ENCODE results near the gene TPPP2. TPM values are rescaled to one million over a fixed set of nuclear protein-coding genes. Genes with fewer than 3 reads are reported as not detected.
A peak's percentile ranks its signal among the peaks of the same experiment; 100 is the strongest.

The TPPP2 gene
- total RNA-seq, 4 donors from 2014 or later = not detected

DNA sequence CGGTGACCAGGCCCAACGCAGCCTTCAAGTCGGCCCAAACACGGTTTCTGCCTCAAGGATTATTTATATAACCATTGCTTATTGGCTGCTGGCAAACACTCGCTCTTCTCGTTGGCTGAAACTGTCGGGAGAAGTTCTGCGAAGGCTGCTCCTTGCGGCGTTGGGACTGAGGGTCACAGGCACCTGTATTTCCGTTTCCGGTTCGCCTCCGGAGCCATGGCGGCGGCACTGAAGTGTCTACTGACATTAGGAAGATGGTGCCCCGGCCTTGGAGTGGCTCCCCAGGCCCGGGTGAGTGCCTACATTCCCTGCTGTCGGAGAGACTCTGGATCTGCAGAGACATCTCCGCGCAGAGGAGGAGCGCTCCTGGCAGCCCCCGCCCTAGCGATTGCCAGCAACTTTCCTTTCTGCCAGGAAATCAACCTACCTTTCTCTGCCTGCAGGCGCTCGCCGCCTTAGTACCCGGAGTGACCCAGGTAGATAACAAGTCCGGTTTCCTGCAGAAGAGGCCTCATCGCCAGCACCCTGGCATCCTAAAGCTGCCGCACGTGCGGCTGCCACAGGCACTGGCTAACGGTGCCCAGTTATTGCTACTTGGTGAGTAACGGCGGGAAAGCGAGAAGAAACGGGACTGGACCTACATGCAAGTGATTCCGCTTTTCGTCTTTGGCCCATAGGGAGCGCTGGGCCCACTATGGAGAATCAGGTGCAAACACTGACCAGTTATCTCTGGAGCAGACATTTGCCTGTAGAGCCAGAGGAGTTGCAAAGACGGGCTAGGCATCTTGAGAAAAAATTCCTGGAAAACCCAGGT lies 40.0 kb upstream of the TPPP2 start, which contains the start of gene METTL17:
Gene METTL17 (plus strand): TSS at position 194 of the 814 bp plus-strand sequence. CDS start 23 bp downstream, at position 217.
- DNase-seq (ENCODE audit: low spot score) (peak; percentile 67), ATAC-seq (ENCODE audit: low FRiP score) (peak; percentile 91)
- TF ChIP-seq, protein P1, sequence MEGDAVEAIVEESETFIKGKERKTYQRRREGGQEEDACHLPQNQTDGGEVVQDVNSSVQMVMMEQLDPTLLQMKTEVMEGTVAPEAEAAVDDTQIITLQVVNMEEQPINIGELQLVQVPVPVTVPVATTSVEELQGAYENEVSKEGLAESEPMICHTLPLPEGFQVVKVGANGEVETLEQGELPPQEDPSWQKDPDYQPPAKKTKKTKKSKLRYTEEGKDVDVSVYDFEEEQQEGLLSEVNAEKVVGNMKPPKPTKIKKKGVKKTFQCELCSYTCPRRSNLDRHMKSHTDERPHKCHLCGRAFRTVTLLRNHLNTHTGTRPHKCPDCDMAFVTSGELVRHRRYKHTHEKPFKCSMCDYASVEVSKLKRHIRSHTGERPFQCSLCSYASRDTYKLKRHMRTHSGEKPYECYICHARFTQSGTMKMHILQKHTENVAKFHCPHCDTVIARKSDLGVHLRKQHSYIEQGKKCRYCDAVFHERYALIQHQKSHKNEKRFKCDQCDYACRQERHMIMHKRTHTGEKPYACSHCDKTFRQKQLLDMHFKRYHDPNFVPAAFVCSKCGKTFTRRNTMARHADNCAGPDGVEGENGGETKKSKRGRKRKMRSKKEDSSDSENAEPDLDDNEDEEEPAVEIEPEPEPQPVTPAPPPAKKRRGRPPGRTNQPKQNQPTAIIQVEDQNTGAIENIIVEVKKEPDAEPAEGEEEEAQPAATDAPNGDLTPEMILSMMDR (IDR thresholded peaks at IDR 0.05) = no peak

GRCh38 chr14:20996521-20996920 lies 33.5 kb upstream of the TPPP2 start:
- DNase-seq (ENCODE audit: low spot score) = no peak
- no peak for ATAC-seq (ENCODE audit: low FRiP score)
- TF ChIP-seq, protein P1 (IDR thresholded peaks at IDR 0.05) = no peak

GRCh38 chr14:20997115-20997514 lies 32.9 kb upstream of the TPPP2 start:
- ATAC-seq (ENCODE audit: low FRiP score) (no peak), DNase-seq (ENCODE audit: low spot score) (no peak)
- TF ChIP-seq, protein P1 (IDR thresholded peaks at IDR 0.05) = no peak

- TF ChIP-seq, protein P1 (IDR thresholded peaks at IDR 0.05) = no peak
- DNase-seq (ENCODE audit: low spot score) = no peak
Observed at GRCh38 chr14:20997564-20997963, 32.5 kb upstream of the TPPP2 start.

GRCh38 chr14:20998139-20998538 lies 31.9 kb upstream of the TPPP2 start:
- ATAC-seq (ENCODE audit: low FRiP score) (no peak), DNase-seq (ENCODE audit: low spot score) (no peak)
- TF ChIP-seq, protein P1 (IDR thresholded peaks at IDR 0.05) = no peak

More at GRCh38 chr14:20997564-20997963, 32.5 kb upstream of the TPPP2 start:
- no peak for ATAC-seq (ENCODE audit: low FRiP score)

DNA sequence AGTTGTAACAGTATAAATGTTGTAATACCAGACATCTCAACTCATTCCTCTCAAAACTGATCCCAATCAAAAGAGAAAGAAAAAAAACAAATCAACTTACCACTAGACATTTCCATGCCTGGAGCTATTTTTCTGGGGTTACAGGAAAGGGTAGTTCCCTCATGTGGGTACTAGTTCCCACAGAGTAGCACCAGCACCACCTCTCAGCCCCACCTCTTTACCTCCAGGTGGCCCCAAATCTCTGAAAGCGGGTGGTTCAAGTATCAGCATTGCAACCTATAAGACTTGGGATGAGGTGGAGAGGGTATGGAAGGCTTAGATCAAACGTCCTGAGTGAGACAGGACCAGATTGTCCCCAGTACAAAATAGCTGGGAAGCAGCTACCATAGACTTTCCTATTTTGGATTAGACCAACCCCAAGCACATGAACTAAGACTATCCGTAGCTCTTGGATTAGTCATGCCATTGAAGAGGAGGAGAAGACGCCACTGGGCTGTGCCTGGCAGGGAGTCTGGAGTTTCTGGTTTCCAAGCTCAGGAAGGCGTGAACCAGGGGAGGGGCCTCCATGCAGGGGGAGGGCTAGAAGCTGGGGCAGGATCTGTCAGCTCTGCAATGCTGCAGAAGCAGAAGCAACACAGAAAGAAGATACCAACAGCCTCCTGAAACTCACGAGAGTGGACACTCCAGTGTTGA lies 31.2 kb upstream of the TPPP2 start, which contains the start of gene SLC39A2:
Gene SLC39A2 (plus strand): TSS at position 620 of the 693 bp plus-strand sequence. CDS start 154 bp downstream, outside the sequence.
- TF ChIP-seq, protein P1 (IDR thresholded peaks at IDR 0.05) = no peak
- no peak for DNase-seq (ENCODE audit: low spot score)
- ATAC-seq (ENCODE audit: low FRiP score) = peak; percentile 88

Measured in omental fat pad (tissue), 4 donors.